ENCODE data around the gene ABLIM2. TPM values are rescaled to one million over a fixed set of nuclear protein-coding genes. Genes with fewer than 3 reads are reported as not detected.

Gene ABLIM2
- total RNA-seq, 5 donors from 2014 or later (not counting 1 experiment from before 2014, with no cell fraction given), result 2.6 to 7.0 (median 5.5) TPM

DNA sequence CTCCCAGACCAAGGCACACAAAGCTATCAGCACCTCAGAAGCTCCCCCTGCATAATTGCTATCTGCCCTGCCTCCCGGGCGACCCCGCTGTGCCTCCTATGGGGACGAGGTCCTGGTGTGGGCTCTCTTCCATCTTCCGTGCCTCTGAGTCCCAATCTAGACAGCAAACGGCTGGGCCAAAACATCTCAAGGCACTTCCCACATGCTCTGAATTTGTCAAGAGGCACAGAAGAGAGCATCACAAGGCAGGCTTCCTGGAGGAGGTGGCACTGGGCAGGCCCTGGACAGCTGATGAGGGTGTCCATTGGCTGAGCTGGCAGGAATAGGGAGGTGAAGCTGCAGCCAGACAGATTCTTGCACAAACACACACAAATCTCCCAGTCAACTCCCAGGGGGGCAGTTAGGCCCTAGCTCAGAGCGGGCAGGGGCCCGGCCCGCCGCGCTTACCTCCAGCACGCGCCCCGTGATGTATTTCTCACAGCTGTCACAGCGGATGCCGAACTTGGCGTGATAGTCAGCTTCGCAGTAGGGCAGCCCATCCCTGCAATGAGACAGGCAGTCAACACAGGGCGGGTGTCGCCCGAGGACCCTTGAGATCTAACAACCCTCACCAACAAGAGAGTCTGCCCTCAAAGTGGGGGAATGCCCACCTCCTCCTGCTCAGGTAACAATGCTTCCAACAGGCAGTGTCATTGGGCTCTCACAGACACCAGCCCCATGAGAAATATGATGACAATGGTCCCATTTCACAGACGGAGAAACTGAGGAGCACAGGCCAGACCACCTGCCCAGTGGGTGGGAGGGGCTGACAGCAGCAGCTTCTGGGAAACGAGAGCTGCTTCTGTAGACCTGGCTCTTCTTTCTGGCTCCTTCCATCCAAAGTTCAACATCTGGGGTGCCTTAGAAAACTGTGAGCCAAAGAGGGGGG is 81.2 kb downstream of the ABLIM2 start:
- CTCF ChIA-PET, result no interaction called here
- DNase-seq (no peak), ATAC-seq (replicated peaks in 1 of 4) (no peak)
- POLR2A ChIA-PET, result no interaction called here
- peaks cover 4 to 7% of the 10 kb centered on the region in 2 donors for H3K27me3 Mint-ChIP-seq
- no peaks in the 10 kb centered on the region for H3K4me1 Mint-ChIP-seq
- no peak overlapping the region for H3K27ac ChIP-seq (ENCODE audit: low read length)
- no peaks in the 10 kb centered on the region for H3K4me1 ChIP-seq (ENCODE audit: control insufficient read depth in 1 of 2, extremely low read depth in 1 of 2, insufficient read depth in 2 of 2, low read length in 2 of 2)
- H3K4me3 ChIP-seq (ENCODE audit: control insufficient read depth in 1 of 2, extremely low read depth in 1 of 2, low read length in 1 of 2), result no peak overlapping the region
- H3K36me3 ChIP-seq (ENCODE audit: control insufficient read depth in 2 of 2, extremely low read depth in 1 of 2, insufficient read depth in 1 of 2, low read length in 1 of 2), result no peaks in the 10 kb centered on the region
- H3K9me3 ChIP-seq, result no peaks in the 10 kb centered on the region
- no peaks in the 10 kb centered on the region for H3K9me3 Mint-ChIP-seq
- no peaks in the 10 kb centered on the region for H3K36me3 Mint-ChIP-seq
- 84% methylated on average over 23 of the region's 23 CpGs for WGBS (ENCODE audit: insufficient coverage)
- H3K27ac Mint-ChIP-seq, result no peak overlapping the region
- H3K4me3 Mint-ChIP-seq, result no peak overlapping the region
- H3K27me3 ChIP-seq (replicated peaks in 1 of 2; ENCODE audit: control insufficient read depth in 2 of 2, extremely low read depth in 1 of 2, insufficient read depth in 2 of 2, low read length in 1 of 2), result peaks cover 0 to 9% of the 10 kb centered on the region in 2 experiments

GRCh38 chr4:8076023-8076422 is 82.6 kb downstream of the ABLIM2 start:
- Histone ChIP-seq H3K27ac (ENCODE audit: low read length) (no peak overlapping the region), H3K4me3 (ENCODE audit: control insufficient read depth in 1 of 2, extremely low read depth in 1 of 2, low read length in 1 of 2) (no peak overlapping the region), H3K36me3 (ENCODE audit: control insufficient read depth in 2 of 2, extremely low read depth in 1 of 2, insufficient read depth in 1 of 2, low read length in 1 of 2) (no peaks in the 10 kb centered on the region), H3K4me1 (ENCODE audit: control insufficient read depth in 1 of 2, extremely low read depth in 1 of 2, insufficient read depth in 2 of 2, low read length in 2 of 2) (no peaks in the 10 kb centered on the region), H3K27me3 (replicated peaks in 1 of 2; ENCODE audit: control insufficient read depth in 2 of 2, extremely low read depth in 1 of 2, insufficient read depth in 2 of 2, low read length in 1 of 2) (peaks cover 0 to 22% of the 10 kb centered on the region in 2 experiments), H3K9me3 (no peaks in the 10 kb centered on the region)
- DNase-seq (no peak), ATAC-seq (replicated peaks in 1 of 4) (no peak)
- CTCF ChIA-PET, result no interaction called here
- WGBS (ENCODE audit: insufficient coverage), result 83% methylated on average over 6 of the region's 7 CpGs
- Mint-ChIP-seq H3K4me3 (no peak overlapping the region), H3K27ac (no peak overlapping the region), H3K4me1 (no peaks in the 10 kb centered on the region), H3K27me3 (peaks cover 4 to 8% of the 10 kb centered on the region in 2 donors), H3K9me3 (no peaks in the 10 kb centered on the region), H3K36me3 (no peaks in the 10 kb centered on the region)
- POLR2A ChIA-PET, result no interaction called here

DNA sequence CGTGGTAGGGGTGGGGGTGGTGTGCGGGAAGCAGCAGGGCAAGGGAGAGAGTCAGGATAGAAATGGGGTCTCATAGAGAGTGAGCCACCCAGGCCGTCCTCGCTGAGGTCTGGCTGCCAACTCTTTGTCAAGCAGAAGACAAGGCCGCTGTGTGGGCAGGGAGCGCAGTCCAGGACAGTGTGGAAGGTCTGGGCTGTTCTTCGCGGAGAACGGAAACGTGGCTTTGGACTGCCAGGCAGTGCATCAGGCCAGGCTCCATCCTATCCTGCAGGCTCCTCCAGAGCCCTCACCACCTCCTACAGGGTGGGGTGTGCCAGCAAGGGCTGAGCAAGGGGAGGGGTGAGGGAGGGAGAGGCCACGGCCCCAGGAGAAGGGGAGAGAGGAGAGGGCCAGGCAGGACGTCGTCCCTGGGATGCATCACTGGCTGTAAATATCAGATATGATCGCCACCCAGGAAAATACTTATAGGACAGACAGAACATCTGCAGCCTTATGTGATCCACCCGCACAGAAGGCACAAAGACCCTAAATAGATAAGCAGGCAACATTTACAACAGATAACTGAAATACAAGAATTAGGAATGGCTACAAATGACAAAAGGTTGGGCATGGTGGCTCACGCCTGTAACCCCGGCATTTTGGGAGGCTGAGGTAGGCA is 85.3 kb downstream of the ABLIM2 start:
- peaks cover 0 to 29% of the 10 kb centered on the region in 2 experiments for H3K27me3 ChIP-seq (replicated peaks in 1 of 2; ENCODE audit: control insufficient read depth in 2 of 2, extremely low read depth in 1 of 2, insufficient read depth in 2 of 2, low read length in 1 of 2)
- H3K9me3 Mint-ChIP-seq, result no peaks in the 10 kb centered on the region
- peaks cover 4 to 8% of the 10 kb centered on the region in 2 donors for H3K27me3 Mint-ChIP-seq
- H3K9me3 ChIP-seq, result no peaks in the 10 kb centered on the region
- no peak for ATAC-seq (replicated peaks in 1 of 4)
- no peak overlapping the region for H3K4me3 Mint-ChIP-seq
- no peaks in the 10 kb centered on the region for H3K36me3 ChIP-seq (ENCODE audit: control insufficient read depth in 2 of 2, extremely low read depth in 1 of 2, insufficient read depth in 1 of 2, low read length in 1 of 2)
- H3K27ac Mint-ChIP-seq, result no peak overlapping the region
- WGBS (ENCODE audit: insufficient coverage), result 88% methylated on average over 8 of the region's 17 CpGs
- CTCF ChIA-PET, result no interaction called here
- no peaks in the 10 kb centered on the region for H3K4me1 ChIP-seq (ENCODE audit: control insufficient read depth in 1 of 2, extremely low read depth in 1 of 2, insufficient read depth in 2 of 2, low read length in 2 of 2)
- H3K4me1 Mint-ChIP-seq, result no peaks in the 10 kb centered on the region
- DNase-seq, result no peak
- no peaks in the 10 kb centered on the region for H3K36me3 Mint-ChIP-seq
- no peak overlapping the region for H3K27ac ChIP-seq (ENCODE audit: low read length)
- no peak overlapping the region for H3K4me3 ChIP-seq (ENCODE audit: control insufficient read depth in 1 of 2, extremely low read depth in 1 of 2, low read length in 1 of 2)
- POLR2A ChIA-PET, result no interaction called here

GRCh38 chr4:8072235-8072968 is 86.2 kb downstream of the ABLIM2 start:
- ChIA-PET POLR2A (no interaction called here), CTCF (no interaction called here)
- DNase-seq (no peak), ATAC-seq (replicated peaks in 1 of 4) (no peak)
- H3K36me3 ChIP-seq (ENCODE audit: control insufficient read depth in 2 of 2, extremely low read depth in 1 of 2, insufficient read depth in 1 of 2, low read length in 1 of 2), result no peaks in the 10 kb centered on the region
- Mint-ChIP-seq H3K4me3 (no peak overlapping the region), H3K9me3 (no peaks in the 10 kb centered on the region), H3K27me3 (peaks cover 4 to 8% of the 10 kb centered on the region in 2 donors), H3K4me1 (no peaks in the 10 kb centered on the region), H3K27ac (no peak overlapping the region), H3K36me3 (peaks cover 4% of the 10 kb centered on the region)
- 65% methylated on average over 16 of the region's 20 CpGs for WGBS (ENCODE audit: insufficient coverage)
- H3K27ac ChIP-seq (ENCODE audit: low read length), result no peak overlapping the region
- no peak overlapping the region for H3K4me3 ChIP-seq (ENCODE audit: control insufficient read depth in 1 of 2, extremely low read depth in 1 of 2, low read length in 1 of 2)
- peaks cover 0 to 29% of the 10 kb centered on the region in 2 experiments for H3K27me3 ChIP-seq (replicated peaks in 1 of 2; ENCODE audit: control insufficient read depth in 2 of 2, extremely low read depth in 1 of 2, insufficient read depth in 2 of 2, low read length in 1 of 2)
- no peaks in the 10 kb centered on the region for H3K4me1 ChIP-seq (ENCODE audit: control insufficient read depth in 1 of 2, extremely low read depth in 1 of 2, insufficient read depth in 2 of 2, low read length in 2 of 2)
- no peaks in the 10 kb centered on the region for H3K9me3 ChIP-seq

GRCh38 chr4:8071766-8072165 is 86.8 kb downstream of the ABLIM2 start:
- Histone ChIP-seq H3K4me1 (ENCODE audit: control insufficient read depth in 1 of 2, extremely low read depth in 1 of 2, insufficient read depth in 2 of 2, low read length in 2 of 2) (no peaks in the 10 kb centered on the region), H3K36me3 (ENCODE audit: control insufficient read depth in 2 of 2, extremely low read depth in 1 of 2, insufficient read depth in 1 of 2, low read length in 1 of 2) (no peaks in the 10 kb centered on the region), H3K27ac (ENCODE audit: low read length) (no peak overlapping the region), H3K27me3 (replicated peaks in 1 of 2; ENCODE audit: control insufficient read depth in 2 of 2, extremely low read depth in 1 of 2, insufficient read depth in 2 of 2, low read length in 1 of 2) (peaks cover 0 to 29% of the 10 kb centered on the region in 2 experiments), H3K4me3 (ENCODE audit: control insufficient read depth in 1 of 2, extremely low read depth in 1 of 2, low read length in 1 of 2) (no peak overlapping the region), H3K9me3 (no peaks in the 10 kb centered on the region)
- H3K27ac Mint-ChIP-seq, result no peak overlapping the region
- CTCF ChIA-PET, result no interaction called here
- 40% methylated on average over 18 of the region's 23 CpGs for WGBS (ENCODE audit: insufficient coverage)
- peaks cover 4% of the 10 kb centered on the region for H3K36me3 Mint-ChIP-seq
- no peak for DNase-seq
- no peaks in the 10 kb centered on the region for H3K9me3 Mint-ChIP-seq
- no peaks in the 10 kb centered on the region for H3K4me1 Mint-ChIP-seq
- no peak overlapping the region for H3K4me3 Mint-ChIP-seq
- peaks cover 4 to 8% of the 10 kb centered on the region in 2 donors for H3K27me3 Mint-ChIP-seq
- no peak for ATAC-seq (replicated peaks in 1 of 4)
- POLR2A ChIA-PET, result no interaction called here
